Keratinocyte (primary cell): ENCODE measurements around the gene RAB4A. TPM values are rescaled to one million over a fixed set of nuclear protein-coding genes. Genes with fewer than 3 reads are reported as not detected.

Source experiments
- DNase-seq: peaks from one replicate; pipeline ENCODE4 v3.0.0-alpha.2; 2011; ENCODE audit warnings: low read depth, missing footprints, low spot score
- FAIRE-seq: peaks from 2 replicates; lab custom pipeline; 2011; peaks lifted over from hg19 to GRCh38; lab: Jason Lieb, UNC
- H2AFZ ChIP-seq: 2 replicates; pipeline ENCODE4 v1.6.0; 2012; ENCODE audit warnings: low read length, control low read depth, inconsistent platforms; ENCODE audit not compliant: control insufficient read depth
- H3K27ac ChIP-seq: 2 replicates; pipeline ENCODE4 v1.5.1; 2011; ENCODE audit warnings: low read length; ENCODE audit not compliant: control insufficient read depth, insufficient read depth
- H3K27me3 ChIP-seq: 3 replicates; pipeline ENCODE4 v1.6.0; 2011; ENCODE audit warnings: low read length; ENCODE audit not compliant: control insufficient read depth, insufficient read depth; ENCODE audit errors: extremely low read depth
- H3K36me3 ChIP-seq, 2 experiments: 2 replicates in 1 of 2; 3 replicates in 1 of 2; pipeline ENCODE4 v1.5.1; 2011; ENCODE audit warnings: low read length in 2 of 2, mild to moderate bottlenecking in 1 of 2; ENCODE audit not compliant: control insufficient read depth in 2 of 2, insufficient read depth in 2 of 2; ENCODE audit errors: extremely low read depth in 1 of 2
- H3K4me1 ChIP-seq: 3 replicates; pipeline ENCODE4 v1.5.1; 2011; ENCODE audit warnings: low read length; ENCODE audit not compliant: control insufficient read depth, insufficient read depth; ENCODE audit errors: extremely low read depth
- H3K4me2 ChIP-seq: 3 replicates; pipeline ENCODE4 v1.6.0; 2011; ENCODE audit warnings: low read depth, low read length; ENCODE audit not compliant: control insufficient read depth, insufficient read depth; ENCODE audit errors: extremely low read depth
- H3K4me3 ChIP-seq, 3 experiments: fragments of 200-600 bp in 1 of 3; sonication (generic) in 1 of 3; 2 replicates in 2 of 3; 3 replicates in 1 of 3; pipeline ENCODE4 v1.5.1; 2011 to 2016; ENCODE audit warnings: low read length in 3 of 3, mild to moderate bottlenecking in 3 of 3, control low read depth in 2 of 3, inconsistent platforms in 1 of 3, low read depth in 1 of 3, mixed read lengths in 1 of 3, mixed run types in 1 of 3, moderate library complexity in 1 of 3; ENCODE audit not compliant: control insufficient read depth in 2 of 3, insufficient read depth in 2 of 3; ENCODE audit errors: extremely low read depth in 1 of 3
- H3K79me2 ChIP-seq: 2 replicates; pipeline ENCODE4 v1.6.0; 2012; ENCODE audit warnings: low read length; ENCODE audit not compliant: control insufficient read depth, insufficient read depth
- H3K9ac ChIP-seq: 3 replicates; pipeline ENCODE4 v1.6.0; 2011; ENCODE audit warnings: low read length; ENCODE audit not compliant: control insufficient read depth, insufficient read depth; ENCODE audit errors: extremely low read depth
- H3K9me1 ChIP-seq: 3 replicates; pipeline ENCODE4 v1.6.0; 2011; ENCODE audit warnings: low read length; ENCODE audit not compliant: control insufficient read depth, insufficient read depth; ENCODE audit errors: extremely low read depth
- H3K9me3 ChIP-seq: 2 replicates; pipeline ENCODE4 v1.5.1; 2012; ENCODE audit warnings: low read depth, low read length; ENCODE audit not compliant: control insufficient read depth
- H4K20me1 ChIP-seq: 3 replicates; pipeline ENCODE4 v1.6.0; 2011; ENCODE audit warnings: low read length; ENCODE audit not compliant: control insufficient read depth, insufficient read depth; ENCODE audit errors: extremely low read depth
- CTCF ChIP-seq, 3 experiments: IDR thresholded peaks in 1 of 3; conservative IDR thresholded peaks in 1 of 3; optimal IDR thresholded peaks in 1 of 3; 2 replicates in 2 of 3; 3 replicates in 1 of 3; pipeline versions ENCODE3 to v1.5.1; 2011; ENCODE audit warnings: low read length in 3 of 3, mild to moderate bottlenecking in 3 of 3, moderate library complexity in 2 of 3, control low read depth in 1 of 3, inconsistent platforms in 1 of 3; ENCODE audit not compliant: insufficient read depth in 2 of 3; ENCODE audit errors: extremely low read depth in 1 of 3
- EZH2 ChIP-seq: IDR thresholded peaks from one replicate; pipeline ENCODE4 v1.6.1; 2012; ENCODE audit warnings: inconsistent platforms, mild to moderate bottlenecking, low read length, moderate library complexity
- dilution Hi-C: fragments of 300-500 bp; cut with MboI; formaldehyde crosslinking; loops from one replicate; pipeline ENCODE4 v1.7.0; 2020; ENCODE audit warnings: low sequenced_read_pairs; ENCODE audit not compliant: extremely low pct_ligation_motif_present
- polyA plus RNA-seq, 5 experiments: library from polyadenylated mRNA; depleted of rRNA in 3 of 5; stranded (reverse) in 3 of 5; stranded (forward) in 1 of 5; unstranded in 1 of 5; fragments of >200 nt; gene quantifications; 1 replicate in 1 of 5; 2 replicates in 3 of 5; 3 replicates in 1 of 5; pipeline versions ENCODE4 v1.2.1 to v1.2.3, GENCODE V29; 2011 to 2012; ENCODE audit warnings: missing spikeins in 2 of 5, low read depth in 1 of 5, low replicate concordance in 1 of 5

The RAB4A gene
- polyA plus RNA-seq, 1 donor (not counting 4 experiments of a cell fraction or from before 2014, with no cell fraction given): 54.7 TPM

- peak overlapping the region in 1 of 3 experiments; percentile 19 for H3K4me3 ChIP-seq
These were observed 12.7 kb upstream of the RAB4A start for GRCh38 chr1:229258031-229258756.

GRCh38 chr1:229258757-229259060, 12.2 kb upstream of the RAB4A start:
- Histone ChIP-seq H4K20me1 (no peaks in the 10 kb centered on the region), H3K9ac (no peak overlapping the region), H3K4me2 (peak overlapping the region; percentile 56), H3K9me1 (no peaks in the 10 kb centered on the region), H3K36me3 (no peaks in the 10 kb centered on the region), H3K4me3 (no peak overlapping the region), H3K27ac (no peak overlapping the region), H3K79me2 (no peaks in the 10 kb centered on the region), H3K9me3 (no peaks in the 10 kb centered on the region), H3K27me3 (no peaks in the 10 kb centered on the region), H3K4me1 (peaks cover 12% of the 10 kb centered on the region), H2AFZ (peak overlapping the region; percentile 45)
- DNase-seq (no peak), FAIRE-seq (no peak)
- TF ChIP-seq CTCF (optimal IDR thresholded peaks at IDR 0.05 in 1 of 3, IDR thresholded peaks at IDR 0.05 in 1 of 3, conservative IDR thresholded peaks at IDR 0.05 in 1 of 3; ENCODE audit: extremely low read depth in 1 of 3, insufficient read depth in 2 of 3, low read length in 3 of 3) (no peak), EZH2 (no peak)
- dilution Hi-C loops: no loop called here

More at GRCh38 chr1:229258031-229258756, 12.7 kb upstream of the RAB4A start:
- H3K27ac ChIP-seq: no peak overlapping the region
- TF ChIP-seq CTCF (optimal IDR thresholded peaks at IDR 0.05 in 1 of 3, IDR thresholded peaks at IDR 0.05 in 1 of 3, conservative IDR thresholded peaks at IDR 0.05 in 1 of 3; ENCODE audit: extremely low read depth in 1 of 3, insufficient read depth in 2 of 3, low read length in 3 of 3): peak; percentile 59 to 76 (median 70)
- no peak for TF ChIP-seq EZH2
- DNase-seq: no peak
- H3K4me2 ChIP-seq: peak overlapping the region; percentile 56
- peak; percentile 84 for FAIRE-seq
- H3K79me2 ChIP-seq: no peaks in the 10 kb centered on the region
- H2AFZ ChIP-seq: peak overlapping the region; percentile 45
- H3K36me3 ChIP-seq: no peaks in the 10 kb centered on the region
- no peaks in the 10 kb centered on the region for H3K9me1 ChIP-seq
- dilution Hi-C loops: no loop called here
- no peaks in the 10 kb centered on the region for H4K20me1 ChIP-seq
- H3K27me3 ChIP-seq: no peaks in the 10 kb centered on the region
- H3K9ac ChIP-seq: no peak overlapping the region
- no peaks in the 10 kb centered on the region for H3K9me3 ChIP-seq
- H3K4me1 ChIP-seq: peaks cover 17% of the 10 kb centered on the region
